Activated naive CD4-positive, alpha-beta T cell treated with Interleukin-2 at 50 U/mL for 16 hours (primary cell): Measurements from ENCODE around the gene GPR108.

Experiments used
- DNase-seq: peaks from one replicate; pipeline ENCODE4 v3.0.0-alpha.2; 2020

The GPR108 gene

GRCh38 chr19:6700586-6701316, 36.6 kb downstream of the GPR108 start:
- no peak for DNase-seq

DNA sequence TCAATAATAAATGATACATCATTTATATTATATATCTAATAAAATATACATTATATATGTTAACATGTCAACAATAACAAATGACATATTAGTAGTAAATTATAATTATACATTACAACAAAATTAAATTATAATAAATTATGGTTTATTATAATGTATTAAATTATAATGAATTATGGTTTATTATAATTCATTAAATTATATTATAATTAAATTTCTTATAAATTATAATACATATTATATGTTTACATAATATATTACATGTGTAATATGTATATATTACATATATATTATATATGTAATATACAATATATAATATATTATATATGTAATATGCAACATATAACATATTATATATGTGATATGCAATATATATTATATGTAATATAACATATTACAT, 37.4 kb downstream of the GPR108 start:
- DNase-seq: no peak

DNA sequence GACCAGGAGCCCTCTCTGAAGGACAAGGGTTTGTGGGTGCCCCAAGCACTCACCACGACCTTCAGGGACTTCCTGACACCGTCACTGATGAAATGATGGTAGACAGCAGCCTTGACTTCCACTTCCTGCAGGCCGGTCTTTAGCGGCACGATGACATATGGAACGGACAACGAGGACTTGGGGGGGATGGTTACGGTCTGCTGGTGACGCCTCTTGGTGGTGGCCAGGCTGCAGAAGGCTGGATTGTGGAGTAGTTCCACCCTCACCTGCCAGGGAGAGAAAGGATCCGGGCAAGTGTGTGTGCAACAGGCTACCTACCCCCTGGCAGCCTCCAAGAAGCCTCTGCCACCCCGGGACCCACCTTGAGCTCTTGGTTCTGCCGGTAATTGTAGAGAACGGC, 40.1 kb downstream of the GPR108 start:
- DNase-seq: no peak

- no peak for DNase-seq
These were observed 41.0 kb downstream of the GPR108 start for GRCh38 chr19:6696239-6696820.

- DNase-seq: no peak
These were observed 43.1 kb downstream of the GPR108 start for GRCh38 chr19:6694147-6694815.

GRCh38 chr19:6693681-6694080, 43.7 kb downstream of the GPR108 start:
- DNase-seq: no peak

GRCh38 chr19:6693056-6693471, 44.3 kb downstream of the GPR108 start:
- DNase-seq: no peak

DNA sequence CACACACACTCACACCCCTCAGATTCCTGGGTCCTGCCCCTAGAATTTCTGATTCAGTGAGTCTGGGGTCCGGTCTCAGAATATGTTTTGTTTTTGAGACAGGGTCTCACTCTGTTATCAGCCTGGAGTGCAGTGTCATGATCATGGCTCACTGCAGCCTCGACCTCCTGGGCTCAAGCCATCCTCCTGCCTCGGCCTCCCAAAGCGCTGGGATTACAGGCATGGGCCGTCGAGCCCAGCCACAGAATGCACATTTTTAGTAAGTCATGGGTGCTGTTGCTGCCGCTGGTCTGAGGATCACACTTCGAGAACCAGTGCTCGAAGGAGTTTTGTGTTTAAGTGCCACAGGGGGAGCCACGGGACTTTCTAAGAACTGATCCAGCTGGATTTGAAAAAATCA, 45.4 kb downstream of the GPR108 start:
- DNase-seq: no peak

- no peak for DNase-seq
These were observed 46.0 kb downstream of the GPR108 start for GRCh38 chr19:6691342-6691741.

DNA sequence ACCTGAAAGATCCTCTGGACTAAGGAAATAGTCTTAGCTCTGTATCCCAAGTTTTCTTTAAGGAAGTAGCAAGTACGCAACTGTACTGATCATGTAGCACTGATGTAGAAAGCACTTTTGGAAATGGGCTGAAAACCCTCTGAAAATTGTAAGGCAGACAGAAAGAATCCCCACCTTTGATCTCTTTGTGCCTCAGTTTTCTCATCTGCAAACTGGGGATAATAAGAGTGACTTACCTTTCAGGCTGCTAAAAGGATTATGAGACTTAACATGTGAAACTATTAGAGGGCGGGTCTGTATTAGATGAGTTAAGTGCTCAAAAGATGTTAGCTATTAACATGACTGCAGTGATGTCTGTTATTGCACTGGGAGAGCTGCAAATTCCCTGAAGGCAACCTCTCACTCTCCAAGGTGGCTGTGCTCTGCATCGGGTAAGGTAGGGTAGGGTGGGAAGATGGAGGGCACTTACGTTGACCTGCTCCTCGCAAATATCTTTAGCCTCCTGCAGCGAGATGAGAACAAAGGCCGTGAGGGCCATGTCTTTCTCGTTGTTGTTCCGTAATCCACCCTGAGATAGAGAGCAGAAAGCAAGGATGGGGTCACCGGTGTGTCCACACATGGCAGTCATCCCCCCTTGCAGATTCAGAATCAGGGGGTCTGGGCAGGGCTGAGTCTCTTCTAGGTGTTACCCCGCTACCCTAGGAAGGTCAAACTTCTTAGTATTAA, 47.1 kb downstream of the GPR108 start:
- DNase-seq: no peak

GRCh38 chr19:6687114-6687513, 50.3 kb downstream of the GPR108 start:
- DNase-seq: no peak

GRCh38 chr19:6686628-6686975, 50.8 kb downstream of the GPR108 start:
- DNase-seq: no peak

- no peak for DNase-seq
These were observed 51.3 kb downstream of the GPR108 start for GRCh38 chr19:6685962-6686627.

DNA sequence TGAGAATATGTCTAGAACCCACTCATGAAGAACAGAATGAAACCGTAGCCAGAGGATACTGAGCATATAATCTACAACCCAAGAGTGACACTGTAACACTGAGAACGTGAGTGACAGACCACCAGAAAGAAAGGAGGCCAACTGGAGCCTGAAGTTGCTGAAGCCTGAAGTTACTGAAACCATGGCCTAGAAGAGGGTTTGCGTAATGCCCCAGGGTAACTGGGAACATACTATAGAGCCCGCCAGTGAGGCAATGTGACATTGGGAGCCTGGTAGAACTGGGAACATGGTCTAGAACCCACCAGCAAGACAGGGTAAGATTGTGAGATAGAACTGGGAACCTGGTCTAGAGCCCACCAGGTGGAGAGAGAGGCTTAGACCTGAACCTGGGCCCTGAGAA, 51.9 kb downstream of the GPR108 start:
- no peak for DNase-seq

DNA sequence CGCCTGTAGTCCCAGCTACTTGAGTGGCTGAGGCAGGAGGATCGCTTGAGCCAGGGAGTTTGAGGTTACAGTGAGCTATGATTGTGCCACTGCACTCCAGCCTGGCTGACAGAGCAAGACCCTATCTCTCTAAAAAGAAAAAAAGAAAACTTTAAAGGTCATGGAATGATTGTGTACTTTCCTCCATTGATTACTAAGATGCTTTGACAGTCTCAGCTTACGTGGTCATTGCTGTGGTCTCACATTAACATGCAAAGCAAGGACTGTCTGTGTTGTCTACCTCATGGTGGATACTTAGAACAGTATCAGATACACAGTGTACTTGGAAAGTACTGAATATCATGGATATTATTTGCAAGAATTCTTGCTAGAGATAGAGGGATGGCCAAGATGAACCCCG, 53.4 kb downstream of the GPR108 start:
- DNase-seq: no peak

DNA sequence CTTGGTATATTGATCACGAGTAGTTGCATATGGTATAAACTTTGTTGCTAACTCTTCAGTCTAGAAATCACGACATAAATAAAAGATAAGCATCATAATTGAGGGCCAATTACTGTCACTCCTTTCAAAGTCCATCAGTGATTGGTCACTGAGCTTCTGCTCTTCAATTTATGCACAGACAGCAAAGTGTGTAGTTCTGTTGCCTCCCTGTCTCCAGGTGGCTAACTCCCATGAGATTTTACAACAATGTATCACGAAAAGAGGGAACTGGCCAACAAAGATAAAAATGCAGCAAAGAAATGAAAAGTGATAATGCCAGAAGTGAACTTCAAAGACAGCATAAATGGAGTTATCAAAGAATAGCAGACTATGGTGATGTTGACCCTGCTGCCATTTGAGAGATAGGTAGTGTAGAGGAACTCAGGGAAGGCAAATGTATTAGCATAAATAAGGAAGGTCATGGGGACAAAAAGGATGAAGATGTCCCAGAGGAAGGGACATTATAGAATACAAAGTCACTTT, 54.7 kb downstream of the GPR108 start:
- DNase-seq: no peak

- DNase-seq: no peak
These were observed 57.2 kb downstream of the GPR108 start for GRCh38 chr19:6680141-6680540.
